Transverse colon (tissue), 4 donors: ENCODE results near the gene PTPRG. TPM values are rescaled to one million over a fixed set of nuclear protein-coding genes. Genes with fewer than 3 reads are reported as not detected.

Experiments used
- DNase-seq: peaks from one replicate; pipeline ENCODE4 v3.0.0-alpha.2; 2019
- H3K27ac ChIP-seq, 4 donors: fragments of 200-600 bp; sonication (generic); 2 replicates each; pipeline ENCODE4 v1.5.1; 2016 to 2018; ENCODE audit warnings: inconsistent platforms in 4 of 4
- H3K27me3 ChIP-seq: fragments of 200-600 bp; sonication (generic); 2 replicates; pipeline ENCODE4 v1.5.1; 2017; ENCODE audit warnings: inconsistent platforms
- H3K36me3 ChIP-seq, 4 donors: fragments of 200-600 bp; sonication (generic); 2 replicates each; pipeline ENCODE4 v1.5.1; 2017 to 2019; ENCODE audit warnings: inconsistent platforms in 4 of 4
- H3K4me1 ChIP-seq, 4 donors: fragments of 200-600 bp; sonication (generic); 2 replicates each; pipeline ENCODE4 v1.5.1; 2017 to 2020; ENCODE audit warnings: inconsistent platforms in 4 of 4
- H3K4me3 ChIP-seq, 4 donors: fragments of 200-600 bp; sonication (generic); 1 replicate in 1 of 4; 2 replicates in 3 of 4; pipeline versions ENCODE4 v1.5.1 to v1.6.1; 2017 to 2019; ENCODE audit warnings: inconsistent platforms in 4 of 4
- H3K9me3 ChIP-seq, 2 donors: fragments of 200-600 bp; sonication (generic); 2 replicates each; pipeline ENCODE4 v1.5.1; 2017 to 2019; ENCODE audit warnings: inconsistent platforms in 2 of 2
- EP300 ChIP-seq: sonication (generic); formaldehyde crosslinking; IDR thresholded peaks from one replicate; pipeline ENCODE4 v1.6.1; 2017; ENCODE audit warnings: antibody characterized with exemption, low read depth
- POLR2A ChIP-seq: fragments of 450-650 bp; IDR thresholded peaks from one replicate; pipeline ENCODE4 v1.6.1; 2016; ENCODE audit warnings: antibody characterized with exemption, mild to moderate bottlenecking, moderate library complexity
- POLR2AphosphoS5 ChIP-seq, 3 donors: sonication (generic); formaldehyde crosslinking; IDR thresholded peaks; one replicate each; pipeline ENCODE4 v1.6.1; 2016; ENCODE audit warnings: antibody characterized with exemption in 3 of 3
- whole genome bisulfite sequencing, 2 donors: methylation state at CpG; one replicate each; pipeline ENCODE4 v1.1.5; 2018; ENCODE audit warnings: low coverage in 1 of 2; 5-methylcytosine and 5-hydroxymethylcytosine counted together
- in situ Hi-C, 4 donors: fragments of 200-750 bp; cut with MboI; loops; one replicate each; pipeline versions ENCODE4 v1.15.0 to v1.15.1; 2017; ENCODE audit warnings: low sequenced_read_pairs in 3 of 4, low pct_ligation_motif_present in 1 of 4, low pct_unique_long_range_greater_than_20kb in 1 of 4
- intact Hi-C: fragments of 100-400 bp; cut with DNase I; formaldehyde crosslinking; loops from one replicate; pipeline ENCODE4 v1.15.1; 2023; ENCODE audit warnings: low total_unique reads
- total RNA-seq, 4 donors: library from RNA; depleted of rRNA; stranded (reverse); fragments of >200 nt; gene quantifications; one replicate each; pipeline ENCODE4 v1.1.0, GENCODE V29; 2016
- TF ChIP-seq, protein P1 (sequence below), 5 experiments: fragments of 200-600 bp in 3 of 5; fragments of 450-650 bp in 2 of 5; sonication (generic) in 3 of 5; IDR thresholded peaks; 1 replicate in 2 of 5; 2 replicates in 3 of 5; pipeline ENCODE4 v1.5.1; 2016 to 2017; ENCODE audit warnings: antibody characterized with exemption in 5 of 5, inconsistent platforms in 3 of 5, mild to moderate bottlenecking in 2 of 5, moderate library complexity in 1 of 5

PTPRG gene
- total RNA-seq, 4 donors from 2014 or later, result 29.2 to 83.4 (median 41.6) TPM

DNA sequence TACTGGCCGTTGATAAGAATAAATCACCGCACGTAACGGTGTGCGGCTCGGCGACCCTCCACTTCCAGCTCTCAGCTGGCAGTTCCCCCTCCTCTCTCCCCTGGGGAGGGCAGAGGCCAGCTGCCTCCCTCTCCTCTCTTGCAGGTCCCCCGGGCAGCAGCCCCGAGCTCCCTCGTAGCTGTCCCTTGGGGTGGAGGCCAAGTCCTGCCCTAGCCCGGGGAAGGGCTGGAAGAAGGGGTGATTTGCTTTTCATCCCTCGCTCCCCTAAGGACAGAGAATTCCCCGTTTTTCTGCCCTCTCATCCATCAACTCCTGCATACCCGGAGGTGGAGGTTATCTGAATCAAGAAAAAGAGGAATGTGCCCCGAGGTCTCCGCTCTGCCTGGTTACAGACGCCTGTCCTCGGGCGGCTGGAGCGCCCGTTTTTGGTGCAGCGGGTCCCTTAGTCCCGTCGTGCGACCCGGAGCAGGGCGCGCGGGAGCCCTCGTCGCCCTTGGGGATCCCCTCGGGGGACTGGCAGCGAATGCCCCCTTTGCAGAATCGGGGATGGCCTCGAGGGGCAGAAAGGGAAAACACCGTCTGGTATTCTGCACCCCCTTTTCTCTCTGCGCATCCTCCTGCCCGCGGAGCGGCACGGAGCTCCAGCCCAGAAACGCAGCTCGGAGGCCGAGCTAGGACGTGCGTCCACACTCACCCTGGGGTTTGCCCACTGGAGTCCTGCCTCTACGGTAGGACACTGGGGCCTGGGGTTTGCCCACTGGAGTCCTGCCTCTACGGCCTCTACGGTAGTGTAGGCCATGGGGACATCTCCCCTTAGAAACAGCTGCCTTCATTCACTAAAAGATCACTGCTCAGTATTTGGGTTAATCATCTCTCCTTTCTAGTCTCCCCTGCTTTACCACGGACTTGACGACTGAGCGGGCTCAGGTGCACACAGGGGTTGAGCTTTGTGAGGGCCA, 2.2 kb downstream of the PTPRG start:
- peak; percentile 13 for DNase-seq
- Histone ChIP-seq H3K4me3 (peak overlapping the region; percentile 79 to 97 (median 86)), H3K4me1 (peaks cover 0 to 22% (median 10%) of the 10 kb centered on the region in 4 donors), H3K36me3 (no peaks in the 10 kb centered on the region), H3K9me3 (no peaks in the 10 kb centered on the region), H3K27me3 (peaks cover 17% of the 10 kb centered on the region), H3K27ac (peak overlapping the region; percentile 95 to 98 (median 96))
- in situ Hi-C loops (loop anchor here (10.0 to 25.0 kb wide), 6 partner anchors 101 to 624 kb away; no protein-coding TSS in a partner anchor), intact Hi-C loops (loop anchor here (2.0 to 10.0 kb wide), 3 partner anchors 244 to 623 kb away; no protein-coding TSS in a partner anchor)
- TF ChIP-seq EP300, result no peak
- TF ChIP-seq, protein P1, sequence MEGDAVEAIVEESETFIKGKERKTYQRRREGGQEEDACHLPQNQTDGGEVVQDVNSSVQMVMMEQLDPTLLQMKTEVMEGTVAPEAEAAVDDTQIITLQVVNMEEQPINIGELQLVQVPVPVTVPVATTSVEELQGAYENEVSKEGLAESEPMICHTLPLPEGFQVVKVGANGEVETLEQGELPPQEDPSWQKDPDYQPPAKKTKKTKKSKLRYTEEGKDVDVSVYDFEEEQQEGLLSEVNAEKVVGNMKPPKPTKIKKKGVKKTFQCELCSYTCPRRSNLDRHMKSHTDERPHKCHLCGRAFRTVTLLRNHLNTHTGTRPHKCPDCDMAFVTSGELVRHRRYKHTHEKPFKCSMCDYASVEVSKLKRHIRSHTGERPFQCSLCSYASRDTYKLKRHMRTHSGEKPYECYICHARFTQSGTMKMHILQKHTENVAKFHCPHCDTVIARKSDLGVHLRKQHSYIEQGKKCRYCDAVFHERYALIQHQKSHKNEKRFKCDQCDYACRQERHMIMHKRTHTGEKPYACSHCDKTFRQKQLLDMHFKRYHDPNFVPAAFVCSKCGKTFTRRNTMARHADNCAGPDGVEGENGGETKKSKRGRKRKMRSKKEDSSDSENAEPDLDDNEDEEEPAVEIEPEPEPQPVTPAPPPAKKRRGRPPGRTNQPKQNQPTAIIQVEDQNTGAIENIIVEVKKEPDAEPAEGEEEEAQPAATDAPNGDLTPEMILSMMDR (IDR thresholded peaks at IDR 0.05), result no peak
- TF ChIP-seq POLR2AphosphoS5 (IDR thresholded peaks at IDR 0.05), result no peak
- TF ChIP-seq POLR2A, result no peak
- WGBS, 2 donors, result 5 to 17% methylated on average over 12 to 52 of the region's 52 CpGs

DNA sequence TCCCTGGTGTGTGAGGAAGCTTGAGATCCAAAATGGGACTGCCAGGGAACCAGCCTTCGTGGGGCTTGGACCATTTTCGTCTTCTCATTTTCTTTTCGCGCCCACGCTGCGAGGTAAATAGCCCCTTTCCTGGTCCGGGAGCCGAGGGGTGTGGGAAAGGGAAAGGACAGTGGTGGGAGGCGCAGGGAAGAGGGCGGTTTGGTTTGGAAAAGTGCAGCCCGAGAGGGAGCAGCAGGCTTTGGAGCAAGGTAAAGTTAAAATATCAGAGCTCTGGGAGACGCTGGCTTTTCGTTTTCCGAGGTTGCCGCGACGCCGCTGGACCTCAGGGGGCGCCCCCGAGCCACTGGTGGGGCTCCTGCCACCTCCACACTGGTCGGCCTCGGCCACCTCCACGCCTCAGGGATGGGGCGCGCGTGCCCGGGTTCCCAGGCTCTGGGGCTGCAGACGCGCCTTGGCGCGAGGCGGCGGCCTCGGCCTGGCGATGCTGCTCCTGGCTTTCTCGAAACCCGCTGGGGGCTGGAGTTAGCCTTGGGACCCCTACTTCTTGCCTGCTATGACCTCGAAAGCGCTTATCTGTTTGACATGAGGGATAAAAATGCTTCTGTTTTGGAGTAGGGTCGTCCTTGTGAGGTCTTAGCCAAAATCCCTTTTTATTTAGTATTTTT, 3.2 kb downstream of the PTPRG start:
- H3K4me1 ChIP-seq, result peaks cover 0 to 25% (median 10%) of the 10 kb centered on the region in 4 donors
- peaks cover 15% of the 10 kb centered on the region for H3K27me3 ChIP-seq
- 12% methylated on average over 40 of the region's 40 CpGs; no CpG with 5 or more reads in 1 of the 2 donors for WGBS, 2 donors
- in situ Hi-C loops (loop anchor here (10.0 to 25.0 kb wide), 6 partner anchors 102 to 623 kb away; no protein-coding TSS in a partner anchor), intact Hi-C loops (loop anchor here (2.0 to 10.0 kb wide), 3 partner anchors 243 to 622 kb away; no protein-coding TSS in a partner anchor)
- no peak for TF ChIP-seq POLR2A
- TF ChIP-seq POLR2AphosphoS5 (IDR thresholded peaks at IDR 0.05), result peak in 1 of 3 donors; percentile 9
- TF ChIP-seq, protein P1 (IDR thresholded peaks at IDR 0.05), result peak; percentile 61 to 80 (median 77)
- H3K36me3 ChIP-seq, result no peaks in the 10 kb centered on the region
- no peaks in the 10 kb centered on the region for H3K9me3 ChIP-seq
- H3K4me3 ChIP-seq, result peak overlapping the region; percentile 79 to 97 (median 86)
- H3K27ac ChIP-seq, result peak overlapping the region; percentile 53 to 98 (median 95)
- peak; percentile 85 for DNase-seq

DNA sequence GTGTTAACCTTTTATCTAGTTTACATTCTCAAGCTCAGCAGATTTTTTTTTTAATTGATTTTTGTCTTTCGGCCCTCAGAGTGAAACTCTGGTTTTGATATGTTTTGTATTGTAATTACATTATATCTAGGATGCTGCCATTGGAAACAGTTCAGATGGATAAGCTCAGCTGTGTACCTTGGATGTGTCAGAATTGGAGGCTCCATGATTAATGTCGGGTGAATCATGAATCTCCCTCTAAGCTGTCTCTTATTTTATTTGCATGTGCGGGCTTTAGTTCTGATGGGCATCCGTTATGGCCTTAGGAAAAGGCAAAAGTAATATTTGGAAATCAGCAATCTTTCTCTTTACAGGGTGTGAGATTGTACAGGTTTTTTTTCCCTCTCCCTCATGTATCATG, 4.2 kb downstream of the PTPRG start:
- Histone ChIP-seq H3K4me3 (no peak overlapping the region), H3K9me3 (no peaks in the 10 kb centered on the region), H3K36me3 (no peaks in the 10 kb centered on the region), H3K4me1 (peaks cover 0 to 30% (median 10%) of the 10 kb centered on the region in 4 donors), H3K27ac (no peak overlapping the region), H3K27me3 (peaks cover 12% of the 10 kb centered on the region)
- TF ChIP-seq EP300, result no peak
- TF ChIP-seq POLR2AphosphoS5 (IDR thresholded peaks at IDR 0.05), result no peak
- TF ChIP-seq, protein P1 (IDR thresholded peaks at IDR 0.05), result no peak
- TF ChIP-seq POLR2A, result no peak
- DNase-seq, result no peak
- intact Hi-C loops, result loop anchor here (2.0 to 10.0 kb wide), 2 partner anchors 359 to 621 kb away; no protein-coding TSS in a partner anchor
- in situ Hi-C loops, result loop anchor here (10.0 to 25.0 kb wide), 6 partner anchors 103 to 622 kb away; no protein-coding TSS in a partner anchor
- WGBS, 2 donors, result 85 to 90% methylated on average over 3 to 4 of the region's 4 CpGs
